Tibial nerve (tissue), 3 donors: ENCODE measurements around the gene BMPR1B.

ENCODE experiments used
- CTCF ChIP-seq, 5 experiments: fragments of 200-600 bp in 3 of 5; fragments of 450-650 bp in 2 of 5; sonication (generic) in 3 of 5; IDR thresholded peaks; one replicate each; pipeline ENCODE4 v1.5.1; 2016 to 2019; ENCODE audit warnings: antibody characterized with exemption in 5 of 5, mild to moderate bottlenecking in 3 of 5, moderate library complexity in 2 of 5
- POLR2A ChIP-seq, 2 donors: fragments of 450-650 bp; IDR thresholded peaks; one replicate each; pipeline ENCODE4 v1.6.1; 2017; ENCODE audit warnings: antibody characterized with exemption in 2 of 2, mild to moderate bottlenecking in 2 of 2, moderate library complexity in 2 of 2

GRCh38 chr4:95013236-95013635, 255.5 kb downstream of the BMPR1B start:
- TF ChIP-seq CTCF (IDR thresholded peaks at IDR 0.05), result no peak
- TF ChIP-seq POLR2A (IDR thresholded peaks at IDR 0.05), result no peak
